Measurements from ENCODE around the gene STOM. TPM values are rescaled to one million over a fixed set of nuclear protein-coding genes. Genes with fewer than 3 reads are reported as not detected.
A peak's percentile ranks its signal among the peaks of the same experiment; 100 is the strongest.

The STOM gene
- total and polyA plus RNA-seq, 2 of the 8 experiments (the other 6 are each of a cell fraction or from before 2014, with no cell fraction given) = 25.2 to 60.4 TPM

- TF ChIP-seq CHD7 (IDR thresholded peaks at IDR 0.05; ENCODE audit: insufficient replicate concordance, low read length) = no peak
- no peak for TF ChIP-seq CBX5 (IDR thresholded peaks at IDR 0.05; ENCODE audit: low read depth, low read length)
- no peak for TF ChIP-seq FOSL1 (IDR thresholded peaks at IDR 0.05; ENCODE audit: insufficient read depth, low read depth, low read length)
- TF ChIP-seq SRF (IDR thresholded peaks at IDR 0.05; ENCODE audit: low read depth, low read length) = no peak
- no peak for TF ChIP-seq EZH2 (IDR thresholded peaks at IDR 0.05; ENCODE audit: low read depth, low read length, severe bottlenecking)
- TF ChIP-seq CTCF (IDR thresholded peaks at IDR 0.05; ENCODE audit: control extremely low read depth in 1 of 3, insufficient read depth in 1 of 3, low read depth in 1 of 3, low read length in 3 of 3) = no peak
- TF ChIP-seq CEBPB (IDR thresholded peaks at IDR 0.05; ENCODE audit: low read depth, low read length) = peak; percentile 84
- TF ChIP-seq RBBP5 (IDR thresholded peaks at IDR 0.05; ENCODE audit: borderline replicate concordance, low read depth, low read length) = no peak
Measured at GRCh38 chr9:121289772-121290370, 80.2 kb downstream of the STOM start (continued).
